ENCODE measurements around the gene IVD.

IVD gene

DNA sequence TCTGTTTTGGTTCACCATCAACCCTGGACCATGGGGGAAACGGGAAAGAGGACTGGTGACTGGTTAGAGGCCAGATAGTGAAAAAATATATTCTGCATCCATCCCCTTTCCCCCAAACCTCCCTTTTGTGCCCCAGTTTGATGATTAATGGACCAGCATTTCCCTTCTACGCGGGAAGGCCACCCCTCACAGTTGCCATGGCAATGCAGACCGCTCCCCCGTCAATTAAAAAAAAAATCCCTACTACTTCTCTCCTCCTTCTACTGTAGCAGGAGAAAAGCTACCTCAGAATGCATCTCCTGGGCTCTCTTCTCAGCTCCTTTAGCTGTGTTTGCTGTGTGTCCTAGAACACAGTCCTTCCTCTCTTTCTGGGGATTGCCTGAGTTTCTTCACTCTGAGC, 39.1 kb downstream of the IVD start:
- no peak overlapping the region for H3K4me3 ChIP-seq (ENCODE audit: low read length)
- H3K9me2 ChIP-seq (replicated peaks; ENCODE audit: control insufficient read depth, low read length), result no peaks in the 10 kb centered on the region
- peaks cover 77% of the 10 kb centered on the region for H3K79me2 ChIP-seq (ENCODE audit: control insufficient read depth, low read length)

DNA sequence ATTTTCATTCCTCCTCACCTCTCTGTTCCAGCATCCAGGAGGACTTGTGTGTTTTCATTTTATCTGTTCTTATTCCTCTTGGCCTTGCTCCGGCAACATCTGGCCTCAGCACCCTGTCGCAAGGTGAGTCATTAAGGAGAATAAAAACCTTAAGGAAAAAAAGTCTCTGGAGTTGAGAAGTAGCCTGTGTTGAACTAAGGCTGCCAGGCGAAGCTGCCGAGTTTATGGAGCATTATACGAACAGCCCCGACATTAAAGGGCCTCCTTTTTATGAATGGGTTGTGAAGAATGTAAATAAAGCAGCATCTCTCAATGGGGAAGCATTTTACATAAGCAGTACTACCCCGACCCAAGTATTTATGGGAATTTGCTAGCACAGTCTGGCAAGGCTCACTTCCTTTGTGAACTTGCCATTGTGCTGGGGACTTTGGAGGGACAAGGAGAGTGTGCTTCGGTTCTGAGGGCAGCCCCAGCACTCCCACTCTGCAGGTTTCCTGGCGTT, 39.9 kb downstream of the IVD start:
- Histone ChIP-seq H3K9me2 (replicated peaks; ENCODE audit: control insufficient read depth, low read length) (no peaks in the 10 kb centered on the region), H4K20me1 (ENCODE audit: control insufficient read depth, insufficient read depth, low read depth, low read length) (peaks cover 9% of the 10 kb centered on the region), H3K27me3 (ENCODE audit: control insufficient read depth, low read length) (0 out of 2 replicates have a peak, but pooled peaks cover 5% of the 10 kb centered on the region), H3K9me3 (ENCODE audit: control insufficient read depth, insufficient read depth, low read length) (no peaks in the 10 kb centered on the region), H3K79me2 (ENCODE audit: control insufficient read depth, low read length) (peaks cover 84% of the 10 kb centered on the region), H3K27ac (ENCODE audit: low read depth, low read length) (no peak overlapping the region), H3F3A (ENCODE audit: control insufficient read depth, insufficient read depth) (no peaks in the 10 kb centered on the region), H3K4me2 (ENCODE audit: low read length) (no peak overlapping the region), H3K4me3 (ENCODE audit: low read length) (no peak overlapping the region), H3K4me1 (ENCODE audit: control insufficient read depth, low read length) (peaks cover 9% of the 10 kb centered on the region), H3K36me3 (ENCODE audit: control insufficient read depth, low read length) (no peaks in the 10 kb centered on the region)
- TF ChIP-seq EZH2phosphoT487 (IDR thresholded peaks at IDR 0.05; ENCODE audit: borderline replicate concordance, low read length), result no peak

More for the DNA sequence above, 39.1 kb downstream of the IVD start:
- Histone ChIP-seq H3K36me3 (ENCODE audit: control insufficient read depth, low read length) (no peaks in the 10 kb centered on the region), H3K9me3 (ENCODE audit: control insufficient read depth, insufficient read depth, low read length) (no peaks in the 10 kb centered on the region), H3K4me1 (ENCODE audit: control insufficient read depth, low read length) (peaks cover 17% of the 10 kb centered on the region), H3K27me3 (ENCODE audit: control insufficient read depth, low read length) (peaks cover 12% of the 10 kb centered on the region), H3F3A (ENCODE audit: control insufficient read depth, insufficient read depth) (no peaks in the 10 kb centered on the region), H4K20me1 (ENCODE audit: control insufficient read depth, insufficient read depth, low read depth, low read length) (peaks cover 9% of the 10 kb centered on the region), H3K4me2 (ENCODE audit: low read length) (no peak overlapping the region), H3K27ac (ENCODE audit: low read depth, low read length) (no peak overlapping the region)
- TF ChIP-seq, protein P1, sequence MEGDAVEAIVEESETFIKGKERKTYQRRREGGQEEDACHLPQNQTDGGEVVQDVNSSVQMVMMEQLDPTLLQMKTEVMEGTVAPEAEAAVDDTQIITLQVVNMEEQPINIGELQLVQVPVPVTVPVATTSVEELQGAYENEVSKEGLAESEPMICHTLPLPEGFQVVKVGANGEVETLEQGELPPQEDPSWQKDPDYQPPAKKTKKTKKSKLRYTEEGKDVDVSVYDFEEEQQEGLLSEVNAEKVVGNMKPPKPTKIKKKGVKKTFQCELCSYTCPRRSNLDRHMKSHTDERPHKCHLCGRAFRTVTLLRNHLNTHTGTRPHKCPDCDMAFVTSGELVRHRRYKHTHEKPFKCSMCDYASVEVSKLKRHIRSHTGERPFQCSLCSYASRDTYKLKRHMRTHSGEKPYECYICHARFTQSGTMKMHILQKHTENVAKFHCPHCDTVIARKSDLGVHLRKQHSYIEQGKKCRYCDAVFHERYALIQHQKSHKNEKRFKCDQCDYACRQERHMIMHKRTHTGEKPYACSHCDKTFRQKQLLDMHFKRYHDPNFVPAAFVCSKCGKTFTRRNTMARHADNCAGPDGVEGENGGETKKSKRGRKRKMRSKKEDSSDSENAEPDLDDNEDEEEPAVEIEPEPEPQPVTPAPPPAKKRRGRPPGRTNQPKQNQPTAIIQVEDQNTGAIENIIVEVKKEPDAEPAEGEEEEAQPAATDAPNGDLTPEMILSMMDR (IDR thresholded peaks at IDR 0.05; ENCODE audit: low read depth, low read length, poor library complexity, severe bottlenecking), result no peak
- no peak for TF ChIP-seq EZH2phosphoT487 (IDR thresholded peaks at IDR 0.05; ENCODE audit: borderline replicate concordance, low read length)

DNA sequence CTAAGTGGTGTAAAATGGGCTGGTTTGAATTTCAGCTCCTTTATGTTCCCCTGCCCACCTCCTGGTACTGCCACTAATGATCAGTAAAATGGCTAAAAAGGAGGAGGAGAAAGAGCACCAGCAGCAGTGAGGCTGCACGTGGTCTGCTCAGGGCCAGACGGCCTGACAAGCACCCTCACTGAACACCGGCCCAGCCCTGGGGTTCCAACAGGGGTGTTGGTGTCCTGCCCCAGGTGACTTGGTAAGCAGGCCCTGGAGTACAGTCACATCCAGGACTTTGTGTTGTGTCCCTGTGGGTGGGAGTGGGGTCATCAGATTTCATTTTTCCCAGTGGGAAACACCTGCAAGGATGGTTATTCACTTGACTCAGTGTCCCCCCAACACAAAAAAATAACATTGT, 40.5 kb downstream of the IVD start:
- H3K27ac ChIP-seq (ENCODE audit: low read depth, low read length), result no peak overlapping the region
- TF ChIP-seq, protein P1 (IDR thresholded peaks at IDR 0.05; ENCODE audit: low read depth, low read length, poor library complexity, severe bottlenecking), result no peak
- TF ChIP-seq EZH2phosphoT487 (IDR thresholded peaks at IDR 0.05; ENCODE audit: borderline replicate concordance, low read length), result no peak
- no peaks in the 10 kb centered on the region for H3K9me2 ChIP-seq (replicated peaks; ENCODE audit: control insufficient read depth, low read length)
- peaks cover 10% of the 10 kb centered on the region for H3K4me1 ChIP-seq (ENCODE audit: control insufficient read depth, low read length)
- H3K9me3 ChIP-seq (ENCODE audit: control insufficient read depth, insufficient read depth, low read length), result no peaks in the 10 kb centered on the region
- no peaks in the 10 kb centered on the region for H3F3A ChIP-seq (ENCODE audit: control insufficient read depth, insufficient read depth)
- no peak overlapping the region for H3K4me3 ChIP-seq (ENCODE audit: low read length)
- H3K27me3 ChIP-seq (ENCODE audit: control insufficient read depth, low read length), result 0 out of 2 replicates have a peak, but pooled peaks cover 5% of the 10 kb centered on the region
- no peaks in the 10 kb centered on the region for H3K36me3 ChIP-seq (ENCODE audit: control insufficient read depth, low read length)
- peaks cover 86% of the 10 kb centered on the region for H3K79me2 ChIP-seq (ENCODE audit: control insufficient read depth, low read length)
- peaks cover 9% of the 10 kb centered on the region for H4K20me1 ChIP-seq (ENCODE audit: control insufficient read depth, insufficient read depth, low read depth, low read length)
- no peak overlapping the region for H3K4me2 ChIP-seq (ENCODE audit: low read length)

DNA sequence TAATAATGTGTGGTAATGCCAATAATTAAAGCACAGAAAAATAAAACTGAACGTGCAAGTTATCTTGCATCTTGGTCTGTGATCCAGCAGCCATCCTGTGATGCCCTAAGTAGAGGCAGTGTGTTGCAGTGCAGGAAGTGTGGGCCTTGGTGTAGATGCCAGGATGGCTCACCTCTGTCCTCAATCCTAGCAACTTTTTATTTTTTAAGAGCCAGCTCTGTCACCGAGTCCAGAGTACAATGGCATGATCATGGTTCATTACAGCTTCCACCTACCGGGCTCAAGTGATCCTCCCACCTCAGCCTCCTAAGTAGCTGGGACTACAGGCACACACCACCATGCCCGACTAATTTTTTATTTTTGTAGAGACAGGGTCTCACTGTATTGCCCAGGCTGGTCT, 42.8 kb downstream of the IVD start:
- H3K4me3 ChIP-seq (ENCODE audit: low read length), result no peak overlapping the region
- peaks cover 23% of the 10 kb centered on the region for H3K4me1 ChIP-seq (ENCODE audit: control insufficient read depth, low read length)
- H3K9me2 ChIP-seq (replicated peaks; ENCODE audit: control insufficient read depth, low read length), result no peaks in the 10 kb centered on the region
- H3F3A ChIP-seq (ENCODE audit: control insufficient read depth, insufficient read depth), result no peaks in the 10 kb centered on the region
- H4K20me1 ChIP-seq (ENCODE audit: control insufficient read depth, insufficient read depth, low read depth, low read length), result peaks cover 13% of the 10 kb centered on the region
- no peak overlapping the region for H3K4me2 ChIP-seq (ENCODE audit: low read length)
- H3K79me2 ChIP-seq (ENCODE audit: control insufficient read depth, low read length), result peaks cover 89% of the 10 kb centered on the region
- H3K27ac ChIP-seq (ENCODE audit: low read depth, low read length), result no peak overlapping the region
- no peaks in the 10 kb centered on the region for H3K36me3 ChIP-seq (ENCODE audit: control insufficient read depth, low read length)
- no peaks in the 10 kb centered on the region for H3K27me3 ChIP-seq (ENCODE audit: control insufficient read depth, low read length)
- H3K9me3 ChIP-seq (ENCODE audit: control insufficient read depth, insufficient read depth, low read length), result no peaks in the 10 kb centered on the region
- TF ChIP-seq, protein P1 (IDR thresholded peaks at IDR 0.05; ENCODE audit: low read depth, low read length, poor library complexity, severe bottlenecking), result no peak
- no peak for TF ChIP-seq EZH2phosphoT487 (IDR thresholded peaks at IDR 0.05; ENCODE audit: borderline replicate concordance, low read length)

All from DOHH2 (cell line).